Measurements from ENCODE around the gene COL6A5. TPM values are rescaled to one million over a fixed set of nuclear protein-coding genes. Genes with fewer than 3 reads are reported as not detected.
"Not testable (repeated sequence)": the region's sequence is repeated elsewhere in the genome, so short reads cannot be mapped to it uniquely, and the experiment has no call there.

Gene COL6A5
- total RNA-seq, 1 donor from 2014 or later = not detected

- Histone ChIP-seq H3K27ac (replicated peaks) (no peak overlapping the region), H3K27me3 (ENCODE audit: low read depth) (peaks cover 53% of the 10 kb centered on the region), H3K36me3 (no peaks in the 10 kb centered on the region), H3K9me3 (replicated peaks) (peaks cover 19% of the 10 kb centered on the region), H3K4me1 (no peaks in the 10 kb centered on the region), H3K4me3 (no peak overlapping the region)
- DNase-seq = no peak
- no peak for TF ChIP-seq CTCF (IDR thresholded peaks at IDR 0.05; ENCODE audit: borderline replicate concordance)
- intact Hi-C loops (cut with micrococcal nuclease) = no loop called here
These were observed 2.4 kb upstream of the COL6A5 start for GRCh38 chr3:130342821-130343661.

GRCh38 chr3:130348258-130348657 lies 2.8 kb downstream of the COL6A5 start:
- H3K36me3 ChIP-seq; H3K27ac ChIP-seq (replicated peaks); intact Hi-C loops (cut with micrococcal nuclease); H3K4me1 ChIP-seq; DNase-seq; H3K4me3 ChIP-seq: not testable (repeated sequence)
- Histone ChIP-seq H3K27me3 (ENCODE audit: low read depth) (peaks cover 46% of the 10 kb centered on the region), H3K9me3 (replicated peaks) (peaks cover 11% of the 10 kb centered on the region)

- Histone ChIP-seq H3K27ac (replicated peaks) (no peak overlapping the region), H3K4me3 (no peak overlapping the region), H3K27me3 (ENCODE audit: low read depth) (no peaks in the 10 kb centered on the region), H3K9me3 (replicated peaks) (peaks cover 11% of the 10 kb centered on the region), H3K4me1 (no peaks in the 10 kb centered on the region), H3K36me3 (no peaks in the 10 kb centered on the region)
- DNase-seq = no peak
- TF ChIP-seq CTCF (IDR thresholded peaks at IDR 0.05; ENCODE audit: borderline replicate concordance) = no peak
- intact Hi-C loops (cut with micrococcal nuclease) = no loop called here
These were observed 9.0 kb downstream of the COL6A5 start for GRCh38 chr3:130354430-130354829.

- no peak for DNase-seq
- H3K27ac ChIP-seq (replicated peaks) = no peak overlapping the region
- TF ChIP-seq CTCF (IDR thresholded peaks at IDR 0.05; ENCODE audit: borderline replicate concordance) = no peak
- H3K4me3 ChIP-seq = no peak overlapping the region
- no peaks in the 10 kb centered on the region for H3K36me3 ChIP-seq
- H3K27me3 ChIP-seq (ENCODE audit: low read depth) = no peaks in the 10 kb centered on the region
- H3K4me1 ChIP-seq = no peaks in the 10 kb centered on the region
- H3K9me3 ChIP-seq (replicated peaks) = peaks cover 5% of the 10 kb centered on the region
- intact Hi-C loops (cut with micrococcal nuclease) = no loop called here
These were observed 28.6 kb downstream of the COL6A5 start for GRCh38 chr3:130374033-130374432.

GRCh38 chr3:130374908-130375307 lies 29.4 kb downstream of the COL6A5 start:
- no peak overlapping the region for H3K4me3 ChIP-seq
- TF ChIP-seq CTCF (IDR thresholded peaks at IDR 0.05; ENCODE audit: borderline replicate concordance) = no peak
- H3K36me3 ChIP-seq = no peaks in the 10 kb centered on the region
- peaks cover 5% of the 10 kb centered on the region for H3K9me3 ChIP-seq (replicated peaks)
- no peak for DNase-seq
- H3K27me3 ChIP-seq (ENCODE audit: low read depth) = no peaks in the 10 kb centered on the region
- no peak overlapping the region for H3K27ac ChIP-seq (replicated peaks)
- H3K4me1 ChIP-seq = no peaks in the 10 kb centered on the region
- intact Hi-C loops (cut with micrococcal nuclease) = no loop called here

- no peak for TF ChIP-seq CTCF (IDR thresholded peaks at IDR 0.05; ENCODE audit: borderline replicate concordance)
- no peaks in the 10 kb centered on the region for H3K36me3 ChIP-seq
- intact Hi-C loops (cut with micrococcal nuclease) = no loop called here
- H3K27me3 ChIP-seq (ENCODE audit: low read depth) = no peaks in the 10 kb centered on the region
- H3K4me3 ChIP-seq = no peak overlapping the region
- DNase-seq = no peak
- no peaks in the 10 kb centered on the region for H3K4me1 ChIP-seq
- H3K27ac ChIP-seq (replicated peaks) = no peak overlapping the region
- H3K9me3 ChIP-seq (replicated peaks) = no peaks in the 10 kb centered on the region
These were observed 32.6 kb downstream of the COL6A5 start for GRCh38 chr3:130377960-130378676.

Data from left ventricle myocardium inferior (tissue), 1 donor.